Epithelial cell of proximal tubule (primary cell): ENCODE measurements around the gene TEX35. TPM values are rescaled to one million over a fixed set of nuclear protein-coding genes. Genes with fewer than 3 reads are reported as not detected.
A peak's percentile ranks its signal among the peaks of the same experiment; 100 is the strongest.

Experiments
- DNase-seq: peaks from one replicate; pipeline ENCODE4 v3.0.0-alpha.2; 2011; ENCODE audit warnings: low read depth
- H3K4me3 ChIP-seq: 2 replicates; pipeline ENCODE4 v1.5.1; 2011; ENCODE audit warnings: low read depth, mild to moderate bottlenecking, low read length
- CTCF ChIP-seq: conservative IDR thresholded peaks from 2 replicates; pipeline ENCODE4 v1.5.1; 2012; ENCODE audit warnings: low read depth, mild to moderate bottlenecking, low read length
- total RNA-seq: library from RNA; depleted of rRNA; stranded (reverse); fragments of >200 nt; gene quantifications from 2 replicates; pipeline ENCODE4 v1.2.3, GENCODE V29; 2015

Gene TEX35
- total RNA-seq, 1 donor from 2014 or later, result not detected

DNA sequence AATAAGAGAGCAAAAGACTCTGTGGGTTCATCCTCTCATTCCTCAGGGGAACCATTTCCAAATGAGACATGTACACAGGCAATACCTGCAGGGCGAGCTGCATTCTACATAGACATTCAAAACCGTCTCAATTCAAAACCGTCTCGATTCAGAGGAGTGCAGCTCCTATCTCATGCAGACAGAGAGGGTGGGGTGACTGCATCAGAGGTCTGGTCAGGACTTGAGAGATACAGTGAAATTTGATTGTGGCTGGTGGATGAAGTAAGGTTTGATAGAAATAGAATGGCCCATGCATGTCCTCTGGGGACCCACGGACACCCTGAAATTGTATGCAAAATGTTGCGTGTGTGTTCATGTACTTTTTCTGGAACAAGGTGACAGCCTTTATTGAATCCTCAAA, 27.3 kb downstream of the TEX35 start:
- DNase-seq, result no peak
- no peak overlapping the region for H3K4me3 ChIP-seq
- no peak for TF ChIP-seq CTCF

DNA sequence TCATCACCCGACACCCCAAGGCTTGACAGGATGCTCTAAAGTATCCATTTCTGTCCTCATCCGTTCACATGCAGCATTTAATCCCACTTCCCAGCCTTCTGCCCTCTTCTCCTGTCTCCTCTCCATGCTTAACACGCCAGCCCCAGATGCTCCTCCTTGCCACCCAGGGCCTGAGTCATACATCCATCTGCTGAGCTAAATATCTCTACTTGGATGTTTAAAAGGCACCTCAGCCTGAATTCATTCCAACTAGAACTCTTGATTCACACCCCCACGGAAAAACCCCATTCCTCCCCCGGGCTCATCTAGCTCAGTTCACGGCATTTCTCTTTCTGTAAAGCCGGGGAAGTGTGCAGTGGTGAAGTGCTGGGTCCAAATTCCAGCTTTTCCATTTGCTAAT, 27.7 kb downstream of the TEX35 start:
- peak; percentile 31 for DNase-seq
- H3K4me3 ChIP-seq, result no peak overlapping the region
- no peak for TF ChIP-seq CTCF

DNA sequence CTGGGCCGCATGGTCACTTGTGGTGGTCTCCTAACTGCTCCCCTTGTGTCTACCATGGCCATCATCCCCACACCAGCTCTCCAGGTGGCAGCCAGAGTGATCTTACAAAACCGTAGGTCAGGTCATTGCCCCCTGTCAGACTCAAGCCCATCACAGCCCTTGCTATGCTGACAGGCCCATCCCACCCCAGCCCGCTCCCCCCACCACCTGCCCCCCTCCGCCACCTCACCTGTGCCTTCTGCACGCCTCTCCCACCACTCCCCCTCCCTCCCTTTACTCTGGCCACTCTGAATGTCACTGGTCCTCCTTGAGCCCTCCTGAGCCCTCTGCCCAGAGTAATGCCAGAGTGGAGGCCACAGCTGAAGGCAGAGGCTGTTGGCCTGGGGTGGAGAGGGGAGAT, 28.5 kb downstream of the TEX35 start:
- peak overlapping the region; percentile 71 for H3K4me3 ChIP-seq
- TF ChIP-seq CTCF, result no peak

GRCh38 chr1:178541829-178542553, 29.1 kb downstream of the TEX35 start:
- peak; percentile 25 for DNase-seq
- no peak for TF ChIP-seq CTCF
- H3K4me3 ChIP-seq, result peak overlapping the region; percentile 71

More for the DNA sequence above, 28.5 kb downstream of the TEX35 start:
- no peak for DNase-seq

DNA sequence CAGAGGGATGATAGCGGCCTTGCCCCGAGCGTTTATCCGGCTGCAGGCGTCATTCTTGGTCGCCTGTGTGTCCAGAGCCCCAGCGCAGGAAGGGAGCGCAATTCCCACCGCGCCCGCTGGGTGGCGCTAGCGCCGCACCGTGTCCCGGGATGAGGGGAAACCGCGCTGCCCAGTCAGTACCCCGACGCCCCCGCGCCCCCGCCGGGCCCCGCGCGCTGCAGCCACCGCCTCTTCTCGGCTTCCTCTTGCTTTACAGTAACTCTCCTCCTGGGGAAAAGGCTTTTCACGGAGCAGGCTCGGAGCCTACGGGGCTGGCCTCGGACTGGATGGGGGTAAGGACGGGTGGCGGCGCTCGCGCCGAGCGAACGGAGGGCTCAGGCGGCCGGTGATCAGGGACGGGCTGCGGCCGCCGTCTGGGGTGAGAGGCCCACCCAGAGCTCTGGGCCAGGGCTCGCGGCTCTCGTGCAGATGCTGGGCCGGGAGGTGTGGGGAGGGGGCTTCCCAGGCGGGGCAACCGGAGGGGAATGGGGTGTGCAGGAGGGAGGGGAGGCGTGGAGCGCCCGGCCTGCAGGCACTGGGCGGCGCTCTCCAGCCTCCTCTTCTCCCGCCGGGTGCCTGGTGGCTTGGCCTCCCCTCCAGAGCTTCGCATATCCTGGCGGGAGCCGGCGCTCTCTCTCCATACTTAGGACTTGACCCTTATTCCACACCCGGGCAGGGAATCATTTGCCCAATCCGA, 29.8 kb downstream of the TEX35 start:
- TF ChIP-seq CTCF, result peak; percentile 74
- peak; percentile 18 for DNase-seq
- peak overlapping the region; percentile 71 for H3K4me3 ChIP-seq

GRCh38 chr1:178543290-178543607, 30.3 kb downstream of the TEX35 start:
- H3K4me3 ChIP-seq, result peak overlapping the region; percentile 71

More at GRCh38 chr1:178543290-178543607, 30.3 kb downstream of the TEX35 start:
- TF ChIP-seq CTCF, result no peak
- DNase-seq, result no peak
